Testis (tissue), 2 donors: ENCODE results near the gene TM4SF18.

Experiments used
- CTCF ChIP-seq, 3 experiments: fragments of 450-650 bp in 2 of 3; fragments of 200-600 bp in 1 of 3; sonication (generic) in 1 of 3; IDR thresholded peaks; one replicate each; pipeline ENCODE4 v1.5.1; 2016 to 2019; ENCODE audit warnings: antibody characterized with exemption in 3 of 3, mild to moderate bottlenecking in 2 of 3, moderate library complexity in 1 of 3
- POLR2A ChIP-seq: fragments of 450-650 bp; IDR thresholded peaks from one replicate; pipeline ENCODE4 v1.6.1; 2017; ENCODE audit warnings: antibody characterized with exemption, mild to moderate bottlenecking, moderate library complexity

DNA sequence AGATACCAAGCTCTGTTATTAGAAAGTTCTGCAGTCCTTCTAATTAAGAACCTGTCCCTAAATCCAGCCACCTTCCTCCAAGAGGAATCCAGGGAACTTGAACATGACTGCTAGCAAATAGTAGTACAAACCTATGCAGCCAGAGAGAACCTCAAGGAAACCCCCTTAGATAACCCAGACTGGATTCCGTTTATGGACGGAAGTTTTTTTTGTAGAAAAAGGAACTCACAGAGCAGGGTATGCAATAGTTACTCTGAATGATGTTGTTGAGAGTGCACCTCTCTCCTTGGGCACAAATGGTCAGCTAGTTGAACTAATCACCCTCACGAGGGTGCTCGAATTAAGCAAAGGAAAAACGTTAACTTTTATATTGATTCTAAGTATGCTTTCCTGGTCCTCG is 40.8 kb downstream of the TM4SF18 start:
- no peak for TF ChIP-seq CTCF (IDR thresholded peaks at IDR 0.05)
- TF ChIP-seq POLR2A, result no peak
